Neural cell (in vitro differentiated cells): ENCODE data around the gene GCNT2. TPM values are rescaled to one million over a fixed set of nuclear protein-coding genes. Genes with fewer than 3 reads are reported as not detected.

Experiments
- H2AFZ ChIP-seq: fragments of 200-600, 300-800 bp; sonication (generic), shearing (Covaris generic); 2 replicates; pipeline ENCODE4 v1.6.0; 2014; ENCODE audit warnings: low read depth, mild to moderate bottlenecking, antibody characterized with exemption, low read length, moderate library complexity
- H3F3A ChIP-seq: fragments of 200-600 bp; shearing (Covaris generic); 2 replicates; pipeline ENCODE4 v1.6.1; 2016; ENCODE audit warnings: mild to moderate bottlenecking, moderate library complexity, mixed read lengths, antibody characterized with exemption, low read length; ENCODE audit not compliant: insufficient read depth, poor library complexity, severe bottlenecking
- H3K27ac ChIP-seq: fragments of 200-600, 300-800 bp; sonication (generic), shearing (Covaris generic); 2 replicates; pipeline ENCODE4 v1.5.1; 2014; ENCODE audit warnings: mild to moderate bottlenecking, low read length, moderate library complexity
- H3K27me3 ChIP-seq: fragments of 300-800, 200-600 bp; sonication (generic), shearing (Covaris generic); 2 replicates; pipeline ENCODE4 v1.6.0; 2014; ENCODE audit warnings: mild to moderate bottlenecking, low read depth, low read length, moderate library complexity; ENCODE audit not compliant: insufficient read depth
- H3K36me3 ChIP-seq: fragments of 300-800, 200-600 bp; sonication (generic), shearing (Covaris generic); 2 replicates; pipeline ENCODE4 v1.5.1; 2014; ENCODE audit warnings: mild to moderate bottlenecking, antibody characterized with exemption, low read length, moderate library complexity; ENCODE audit not compliant: insufficient read depth
- H3K4me2 ChIP-seq: fragments of 300-800, 200-600 bp; sonication (generic), shearing (Covaris generic); 2 replicates; pipeline ENCODE4 v1.6.0; 2014; ENCODE audit warnings: mild to moderate bottlenecking, low read length
- H3K4me3 ChIP-seq: fragments of 300-800, 200-600 bp; sonication (generic), shearing (Covaris generic); 2 replicates; pipeline ENCODE4 v1.5.1; 2014; ENCODE audit warnings: mild to moderate bottlenecking, low read length, moderate library complexity
- H3K79me2 ChIP-seq: fragments of 200-600 bp; shearing (Covaris generic); replicated peaks from 2 replicates; pipeline ENCODE4 v1.6.0; 2014; ENCODE audit warnings: mild to moderate bottlenecking, low read length, moderate library complexity; ENCODE audit not compliant: insufficient read depth
- H3K9ac ChIP-seq: fragments of 300-800, 200-600 bp; sonication (generic), shearing (Covaris generic); 2 replicates; pipeline ENCODE4 v1.6.1; 2016; ENCODE audit warnings: mild to moderate bottlenecking, low read length, mixed read lengths
- H3K9me2 ChIP-seq: fragments of 200-600 bp; shearing (Covaris generic); 2 replicates; pipeline ENCODE4 v1.6.1; 2016; ENCODE audit warnings: mild to moderate bottlenecking, low read length, mixed read lengths; ENCODE audit not compliant: insufficient read depth
- H3K9me3 ChIP-seq: fragments of 200-600, 300-800 bp; sonication (generic), shearing (Covaris generic); 2 replicates; pipeline ENCODE4 v1.6.1; 2016; ENCODE audit warnings: mild to moderate bottlenecking, mixed run types, low read length, moderate library complexity, mixed read lengths
- H4K20me1 ChIP-seq: fragments of 200-600 bp; shearing (Covaris generic); 2 replicates; pipeline ENCODE4 v1.6.1; 2016; ENCODE audit warnings: mild to moderate bottlenecking, mixed run types; ENCODE audit not compliant: insufficient read depth
- EP300 ChIP-seq: fragments of 450-650 bp; conservative IDR thresholded peaks from 2 replicates; pipeline ENCODE4 v1.6.1; 2014; ENCODE audit warnings: antibody characterized with exemption, mild to moderate bottlenecking, moderate library complexity; ENCODE audit not compliant: poor library complexity, severe bottlenecking
- EZH2 ChIP-seq: fragments of 200-600, 300-800 bp; shearing (Covaris generic), sonication (generic); IDR thresholded peaks from 2 replicates; pipeline ENCODE4 v1.6.1; 2014; ENCODE audit warnings: antibody characterized with exemption, low read length, borderline replicate concordance, mild to moderate bottlenecking; ENCODE audit not compliant: insufficient read depth, poor library complexity, severe bottlenecking
- MXI1 ChIP-seq: fragments of 450-650 bp; conservative IDR thresholded peaks from 2 replicates; pipeline ENCODE4 v1.6.1; 2014; ENCODE audit warnings: antibody characterized with exemption, mild to moderate bottlenecking; ENCODE audit not compliant: poor library complexity, severe bottlenecking
- POLR2AphosphoS5 ChIP-seq: IDR thresholded peaks from 2 replicates; pipeline ENCODE4 v1.6.1; 2012
- RAD21 ChIP-seq: fragments of 450-650 bp; conservative IDR thresholded peaks from 2 replicates; pipeline ENCODE4 v1.6.1; 2014; ENCODE audit warnings: antibody characterized with exemption, mild to moderate bottlenecking, moderate library complexity
- SMC3 ChIP-seq: fragments of 450-650 bp; conservative IDR thresholded peaks from 2 replicates; pipeline ENCODE4 v1.6.1; 2014; ENCODE audit warnings: antibody characterized with exemption, mild to moderate bottlenecking, moderate library complexity; ENCODE audit not compliant: poor library complexity
- TAF1 ChIP-seq: IDR thresholded peaks from 2 replicates; pipeline ENCODE4 v1.6.1; 2012; ENCODE audit warnings: low read depth
- polyA plus RNA-seq: library from polyadenylated mRNA; depleted of rRNA; stranded (reverse); fragments of >200 nt; gene quantifications from 2 replicates; pipeline ENCODE4 v1.2.3, GENCODE V29; 2014
- TF ChIP-seq, protein P1 (sequence below): fragments of 450-650 bp; IDR thresholded peaks from 2 replicates; pipeline ENCODE4 v1.5.1; 2014; ENCODE audit warnings: antibody characterized with exemption, mild to moderate bottlenecking, moderate library complexity; ENCODE audit not compliant: poor library complexity, severe bottlenecking
- TF ChIP-seq, protein P2 (sequence below): IDR thresholded peaks from 2 replicates; pipeline ENCODE4 v1.6.1; 2012; ENCODE audit warnings: borderline replicate concordance

GCNT2 gene
- polyA plus RNA-seq, 1 donor from 2014 or later = 9.4 TPM

DNA sequence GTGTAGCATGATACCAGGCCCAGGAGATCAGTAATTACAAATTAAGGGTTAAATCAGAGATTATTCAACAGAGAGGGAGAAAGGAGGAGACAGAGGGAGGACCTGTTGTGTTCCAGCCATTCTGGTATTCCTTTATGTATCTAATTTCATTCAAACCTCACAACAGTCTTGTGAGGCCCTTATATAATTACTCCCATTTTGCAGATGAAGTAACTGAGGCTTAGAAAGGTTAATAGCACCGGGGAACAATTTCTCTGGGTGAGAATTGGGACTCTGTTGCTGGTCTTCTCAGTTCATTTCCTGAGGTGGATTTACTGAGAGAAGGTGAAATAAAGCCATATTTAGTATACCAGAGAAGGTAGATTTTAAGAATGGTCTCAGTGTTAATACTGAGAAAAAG is 106.6 kb downstream of the GCNT2 start:
- Histone ChIP-seq H3K79me2 (no peaks in the 10 kb centered on the region), H2AFZ (no peak overlapping the region), H3K9me2 (no peaks in the 10 kb centered on the region), H3F3A (no peaks in the 10 kb centered on the region), H3K27me3 (no peaks in the 10 kb centered on the region), H3K9me3 (no peaks in the 10 kb centered on the region), H3K27ac (no peak overlapping the region), H4K20me1 (no peaks in the 10 kb centered on the region), H3K9ac (no peak overlapping the region), H3K36me3 (no peaks in the 10 kb centered on the region), H3K4me3 (no peak overlapping the region), H3K4me2 (no peak overlapping the region)
- TF ChIP-seq, protein P1, sequence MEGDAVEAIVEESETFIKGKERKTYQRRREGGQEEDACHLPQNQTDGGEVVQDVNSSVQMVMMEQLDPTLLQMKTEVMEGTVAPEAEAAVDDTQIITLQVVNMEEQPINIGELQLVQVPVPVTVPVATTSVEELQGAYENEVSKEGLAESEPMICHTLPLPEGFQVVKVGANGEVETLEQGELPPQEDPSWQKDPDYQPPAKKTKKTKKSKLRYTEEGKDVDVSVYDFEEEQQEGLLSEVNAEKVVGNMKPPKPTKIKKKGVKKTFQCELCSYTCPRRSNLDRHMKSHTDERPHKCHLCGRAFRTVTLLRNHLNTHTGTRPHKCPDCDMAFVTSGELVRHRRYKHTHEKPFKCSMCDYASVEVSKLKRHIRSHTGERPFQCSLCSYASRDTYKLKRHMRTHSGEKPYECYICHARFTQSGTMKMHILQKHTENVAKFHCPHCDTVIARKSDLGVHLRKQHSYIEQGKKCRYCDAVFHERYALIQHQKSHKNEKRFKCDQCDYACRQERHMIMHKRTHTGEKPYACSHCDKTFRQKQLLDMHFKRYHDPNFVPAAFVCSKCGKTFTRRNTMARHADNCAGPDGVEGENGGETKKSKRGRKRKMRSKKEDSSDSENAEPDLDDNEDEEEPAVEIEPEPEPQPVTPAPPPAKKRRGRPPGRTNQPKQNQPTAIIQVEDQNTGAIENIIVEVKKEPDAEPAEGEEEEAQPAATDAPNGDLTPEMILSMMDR = no peak
- TF ChIP-seq EP300 = no peak
- TF ChIP-seq, protein P2, sequence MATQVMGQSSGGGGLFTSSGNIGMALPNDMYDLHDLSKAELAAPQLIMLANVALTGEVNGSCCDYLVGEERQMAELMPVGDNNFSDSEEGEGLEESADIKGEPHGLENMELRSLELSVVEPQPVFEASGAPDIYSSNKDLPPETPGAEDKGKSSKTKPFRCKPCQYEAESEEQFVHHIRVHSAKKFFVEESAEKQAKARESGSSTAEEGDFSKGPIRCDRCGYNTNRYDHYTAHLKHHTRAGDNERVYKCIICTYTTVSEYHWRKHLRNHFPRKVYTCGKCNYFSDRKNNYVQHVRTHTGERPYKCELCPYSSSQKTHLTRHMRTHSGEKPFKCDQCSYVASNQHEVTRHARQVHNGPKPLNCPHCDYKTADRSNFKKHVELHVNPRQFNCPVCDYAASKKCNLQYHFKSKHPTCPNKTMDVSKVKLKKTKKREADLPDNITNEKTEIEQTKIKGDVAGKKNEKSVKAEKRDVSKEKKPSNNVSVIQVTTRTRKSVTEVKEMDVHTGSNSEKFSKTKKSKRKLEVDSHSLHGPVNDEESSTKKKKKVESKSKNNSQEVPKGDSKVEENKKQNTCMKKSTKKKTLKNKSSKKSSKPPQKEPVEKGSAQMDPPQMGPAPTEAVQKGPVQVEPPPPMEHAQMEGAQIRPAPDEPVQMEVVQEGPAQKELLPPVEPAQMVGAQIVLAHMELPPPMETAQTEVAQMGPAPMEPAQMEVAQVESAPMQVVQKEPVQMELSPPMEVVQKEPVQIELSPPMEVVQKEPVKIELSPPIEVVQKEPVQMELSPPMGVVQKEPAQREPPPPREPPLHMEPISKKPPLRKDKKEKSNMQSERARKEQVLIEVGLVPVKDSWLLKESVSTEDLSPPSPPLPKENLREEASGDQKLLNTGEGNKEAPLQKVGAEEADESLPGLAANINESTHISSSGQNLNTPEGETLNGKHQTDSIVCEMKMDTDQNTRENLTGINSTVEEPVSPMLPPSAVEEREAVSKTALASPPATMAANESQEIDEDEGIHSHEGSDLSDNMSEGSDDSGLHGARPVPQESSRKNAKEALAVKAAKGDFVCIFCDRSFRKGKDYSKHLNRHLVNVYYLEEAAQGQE = no peak
- no peak for TF ChIP-seq TAF1
- no peak for TF ChIP-seq POLR2AphosphoS5
- no peak for TF ChIP-seq RAD21
- no peak for TF ChIP-seq SMC3
- no peak for TF ChIP-seq EZH2
- no peak for TF ChIP-seq MXI1

DNA sequence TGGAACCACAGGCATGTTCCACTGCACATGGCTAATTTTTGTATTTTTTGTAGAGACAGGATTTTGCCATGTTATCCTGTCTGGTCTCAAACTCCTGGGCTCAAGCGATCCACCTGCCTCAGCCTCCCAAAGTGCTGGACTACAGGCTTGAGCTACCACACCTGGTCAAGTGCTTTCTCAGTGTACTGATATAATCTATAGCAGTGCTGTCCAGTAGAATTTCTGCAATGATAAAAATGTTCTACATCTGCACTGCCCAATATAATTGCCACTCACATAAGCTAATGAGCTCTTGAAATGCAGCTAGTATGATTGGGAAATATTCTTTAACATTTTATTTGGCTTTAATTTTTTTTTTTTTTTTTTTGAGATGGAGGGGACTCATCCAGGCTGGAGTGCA is 109.0 kb downstream of the GCNT2 start:
- H3K9me3 ChIP-seq = no peaks in the 10 kb centered on the region
- no peak overlapping the region for H2AFZ ChIP-seq
- no peaks in the 10 kb centered on the region for H3K9me2 ChIP-seq
- no peak overlapping the region for H3K4me2 ChIP-seq
- no peaks in the 10 kb centered on the region for H3F3A ChIP-seq
- no peaks in the 10 kb centered on the region for H3K27me3 ChIP-seq
- H3K36me3 ChIP-seq = no peaks in the 10 kb centered on the region
- H3K27ac ChIP-seq = no peak overlapping the region
- no peaks in the 10 kb centered on the region for H4K20me1 ChIP-seq
- no peak overlapping the region for H3K9ac ChIP-seq
- no peaks in the 10 kb centered on the region for H3K79me2 ChIP-seq
- TF ChIP-seq EZH2 = no peak
- TF ChIP-seq, protein P2 = no peak
- H3K4me3 ChIP-seq = no peak overlapping the region
